Activated CD4-positive, CD25-positive, alpha-beta regulatory T cell (primary cell): Measurements from ENCODE around the gene GMNC.
"Not testable (repeated sequence)": the region's sequence is repeated elsewhere in the genome, so short reads cannot be mapped to it uniquely, and the experiment has no call there.

Experiments used
- DNase-seq, 4 experiments: peaks; one replicate each; lab custom pipeline; 2025; lab: John Stamatoyannopoulos, UW

GMNC gene, protein sequence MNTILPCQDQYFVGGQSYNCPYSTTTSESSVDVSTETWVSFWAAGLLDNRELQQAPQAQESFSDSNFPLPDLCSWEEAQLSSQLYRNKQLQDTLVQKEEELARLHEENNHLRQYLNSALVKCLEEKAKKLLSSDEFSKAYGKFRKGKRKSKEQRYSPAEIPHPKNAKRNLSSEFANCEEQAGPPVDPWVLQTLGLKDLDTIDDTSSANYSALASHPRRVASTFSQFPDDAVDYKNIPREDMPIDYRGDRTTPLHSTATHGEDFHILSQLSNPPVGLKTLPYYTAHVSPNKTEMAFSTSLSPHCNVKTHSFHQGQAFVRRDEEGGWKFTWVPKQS

DNA sequence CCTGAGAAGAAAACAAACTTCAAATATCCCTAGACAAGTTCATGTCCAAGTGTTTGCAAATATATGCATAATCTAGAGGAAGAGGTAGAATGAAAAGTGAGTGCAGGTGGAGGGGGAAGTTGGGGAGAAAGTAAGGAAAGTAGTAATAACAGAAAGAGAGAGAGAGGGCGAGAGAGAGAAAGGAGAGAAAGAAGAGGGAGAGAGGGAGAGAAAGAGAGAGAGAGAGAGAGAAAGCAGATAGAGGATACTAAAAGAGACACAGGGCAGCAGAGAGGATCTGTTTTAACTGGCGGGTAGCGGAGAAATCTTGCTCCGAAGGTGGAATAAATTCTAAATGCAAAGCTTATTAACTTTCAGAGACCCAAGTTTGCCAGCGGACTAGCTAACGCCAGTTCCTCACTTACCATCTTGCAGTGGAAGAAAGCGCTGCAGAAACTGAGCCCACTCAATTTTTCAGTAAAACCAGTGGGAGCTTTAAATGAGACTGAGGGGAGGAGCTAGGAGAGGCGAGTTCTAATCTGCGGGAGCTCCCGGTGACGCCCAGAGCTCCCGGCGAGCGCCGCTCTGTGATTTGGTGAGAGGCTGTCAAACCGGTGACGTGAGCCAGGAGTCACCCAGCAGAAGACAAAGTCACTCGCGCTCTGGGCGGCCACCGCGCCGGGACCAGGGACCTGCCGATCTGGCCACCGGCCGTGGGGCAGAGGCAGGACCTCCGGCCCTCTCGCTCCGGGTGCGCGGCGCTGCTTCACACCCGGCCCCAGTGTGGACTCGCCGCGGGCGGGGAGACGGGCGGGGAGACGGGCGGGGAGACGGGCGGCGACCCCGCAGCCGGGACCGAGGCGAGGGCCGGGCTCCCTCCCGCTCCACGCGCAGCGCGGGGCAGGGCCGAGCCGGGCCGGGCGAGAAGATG is at the start of gene GMNC:
Gene GMNC, minus strand, starts transcription at position 486 of the 910 bp plus-strand sequence. Its CDS starts 79 bp downstream, at position 407.
- DNase-seq: peak in 1 of 4 experiments; percentile 2

DNA sequence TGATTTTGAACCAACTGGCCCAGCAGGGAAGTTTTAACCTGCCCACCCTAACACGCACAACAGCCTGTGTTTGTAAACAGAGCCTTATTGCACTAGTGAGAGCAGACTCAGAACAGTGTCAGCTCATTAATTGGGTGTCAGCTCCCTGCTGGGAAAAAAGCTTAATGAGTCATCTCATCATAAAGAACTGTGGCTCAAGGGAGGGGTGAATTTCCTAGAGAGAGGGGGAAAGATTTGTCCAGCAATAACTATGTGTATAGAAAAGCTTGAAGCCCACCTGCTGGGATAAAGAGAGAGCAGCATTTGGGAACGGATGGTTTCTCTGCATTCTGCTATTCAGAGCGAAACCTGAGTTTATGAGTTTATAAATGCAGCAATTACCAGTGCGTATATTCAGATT is 48.9 kb upstream of the GMNC start:
- no peak for DNase-seq

GRCh38 chr3:190909908-190910307 is 47.4 kb upstream of the GMNC start:
- DNase-seq: no peak

- DNase-seq: no peak
Measured at GRCh38 chr3:190903156-190903555, 40.7 kb upstream of the GMNC start.

DNA sequence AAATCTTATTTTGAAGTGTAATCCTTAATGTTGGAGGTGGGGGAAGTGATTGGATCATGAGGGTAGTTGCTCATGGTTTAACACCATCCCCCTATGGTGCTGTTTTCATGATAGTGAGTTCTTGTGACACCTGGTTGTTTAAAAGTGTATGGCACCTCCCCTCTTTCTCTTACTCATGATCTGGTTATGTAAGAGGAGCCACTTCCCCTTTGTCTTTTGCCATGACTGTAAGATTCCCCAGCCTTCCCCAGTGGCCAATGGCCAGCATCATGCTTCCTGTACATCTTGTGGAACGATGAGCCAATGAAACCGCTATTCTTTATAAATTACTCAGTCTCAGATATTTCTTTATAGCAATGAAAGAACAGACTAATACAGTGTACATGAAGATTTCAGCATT is 39.8 kb upstream of the GMNC start:
- no peak for DNase-seq

GRCh38 chr3:190892395-190892902 is 30.0 kb upstream of the GMNC start:
- DNase-seq: no peak

DNA sequence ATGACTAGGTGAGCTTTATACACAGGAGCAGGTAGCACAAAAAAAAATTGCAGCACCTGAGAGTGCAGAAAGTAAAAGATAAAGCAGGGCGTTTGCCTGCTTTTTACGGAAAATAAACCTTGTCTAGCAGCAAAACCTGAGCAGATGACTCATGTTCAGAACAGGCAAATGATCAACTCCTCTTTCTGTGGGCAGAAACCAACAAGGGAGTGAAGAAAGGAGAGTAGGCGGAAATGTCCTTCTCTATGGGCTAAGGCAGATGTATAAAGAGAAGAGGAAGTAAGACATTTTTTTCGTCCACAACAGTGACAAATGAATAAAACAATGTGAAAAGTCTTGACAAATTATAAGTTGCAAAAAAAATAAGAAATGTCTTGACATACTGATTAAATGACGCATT is 24.5 kb upstream of the GMNC start:
- no peak for DNase-seq

GRCh38 chr3:190883973-190884832 is 21.7 kb upstream of the GMNC start:
- no peak for DNase-seq

GRCh38 chr3:190883141-190883540 is 20.6 kb upstream of the GMNC start:
- no peak for DNase-seq

DNA sequence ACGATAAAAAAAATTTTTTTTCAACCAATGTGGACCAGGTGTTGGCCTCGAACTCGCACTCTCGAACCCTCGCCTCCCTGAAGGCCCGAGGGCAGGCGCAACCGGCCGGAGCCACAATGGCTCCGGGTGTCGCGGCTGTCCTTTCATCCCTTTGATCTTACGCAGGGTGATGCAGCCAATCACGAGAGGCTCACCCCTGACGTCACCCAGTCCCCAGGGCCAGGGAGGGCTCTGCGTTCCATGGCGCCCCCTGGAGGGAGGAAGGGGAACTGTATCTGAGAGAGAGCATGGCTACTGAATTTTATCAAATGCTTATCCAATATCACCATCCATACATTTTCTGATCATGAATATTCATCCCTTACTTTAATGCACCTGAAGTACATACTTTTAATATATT is 15.4 kb upstream of the GMNC start:
- DNase-seq: no peak

DNA sequence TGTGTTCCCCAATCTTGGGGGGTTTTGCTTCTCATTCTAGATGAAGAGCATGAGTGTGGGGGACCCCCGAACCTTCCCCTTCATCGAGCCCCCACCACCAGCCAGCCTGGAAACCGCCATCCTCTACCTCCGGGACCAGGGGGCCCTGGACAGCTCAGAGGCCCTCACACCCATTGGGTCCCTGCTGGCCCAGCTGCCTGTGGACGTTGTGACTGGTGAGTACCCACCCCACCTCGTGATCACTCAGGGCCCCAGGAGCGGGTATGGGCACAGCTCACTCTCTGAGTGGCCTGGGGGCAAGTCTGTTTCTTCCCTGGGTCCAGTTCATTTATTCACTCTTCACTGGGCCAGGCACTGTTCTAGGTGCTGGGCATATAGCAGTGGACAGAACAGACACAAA is 13.9 kb upstream of the GMNC start:
- DNase-seq: not testable (repeated sequence)

DNA sequence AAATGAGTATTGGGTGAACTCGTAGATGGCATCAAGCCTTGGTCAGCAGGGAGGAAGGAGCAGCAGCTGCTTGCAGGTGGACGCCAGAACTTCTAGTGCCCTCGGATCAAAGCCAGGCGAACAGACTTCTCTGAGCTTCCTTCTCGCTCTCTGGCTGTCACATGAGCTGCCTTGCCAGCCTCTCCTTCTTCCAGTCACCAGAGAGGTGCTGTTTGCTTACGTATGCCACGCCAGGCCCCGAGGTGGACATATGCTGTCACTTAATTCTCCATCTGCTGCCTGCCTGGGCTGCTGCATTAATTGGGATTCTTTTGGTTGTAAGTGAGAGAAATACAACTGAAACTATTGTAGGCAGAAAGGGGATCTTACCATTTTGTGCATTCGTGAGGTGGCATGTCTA is 12.6 kb upstream of the GMNC start:
- not testable (repeated sequence) for DNase-seq

DNA sequence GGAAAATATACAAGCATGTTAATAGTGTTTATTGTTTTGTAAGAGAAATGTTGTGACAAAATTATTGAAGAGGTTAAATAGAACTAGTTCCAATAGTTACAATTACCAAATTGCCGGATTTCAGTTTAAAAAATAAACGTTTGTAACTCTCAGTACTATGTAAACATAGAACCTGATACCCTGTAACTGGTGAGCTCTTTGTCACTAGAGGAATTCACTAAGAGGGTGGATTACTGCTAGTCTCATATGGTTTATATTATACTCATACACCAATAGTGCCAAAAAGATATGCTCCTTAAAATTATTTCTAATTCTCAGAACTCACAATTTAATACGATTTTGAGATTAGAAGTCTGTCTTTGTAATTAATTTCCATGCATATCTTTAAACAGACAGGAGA is 7.6 kb upstream of the GMNC start:
- DNase-seq: no peak

DNA sequence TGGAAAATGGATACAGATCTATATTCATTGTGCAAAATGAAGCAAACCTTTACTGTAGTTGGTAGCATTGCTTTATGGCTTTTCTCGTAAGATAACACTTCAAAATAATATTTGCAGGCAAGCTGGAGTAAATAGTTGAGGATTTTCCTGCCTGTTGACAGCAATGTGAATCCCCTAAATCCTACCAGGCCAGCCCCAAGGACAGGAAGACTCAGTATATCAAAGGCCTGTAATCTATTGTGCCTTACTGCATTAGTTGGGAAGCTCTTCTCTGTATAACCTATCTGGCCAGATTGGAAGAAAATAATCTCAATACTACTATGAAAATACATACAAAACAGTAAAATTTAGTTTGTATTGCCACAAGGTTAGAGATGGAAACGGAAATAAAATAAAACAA is 4.6 kb upstream of the GMNC start:
- no peak for DNase-seq

DNA sequence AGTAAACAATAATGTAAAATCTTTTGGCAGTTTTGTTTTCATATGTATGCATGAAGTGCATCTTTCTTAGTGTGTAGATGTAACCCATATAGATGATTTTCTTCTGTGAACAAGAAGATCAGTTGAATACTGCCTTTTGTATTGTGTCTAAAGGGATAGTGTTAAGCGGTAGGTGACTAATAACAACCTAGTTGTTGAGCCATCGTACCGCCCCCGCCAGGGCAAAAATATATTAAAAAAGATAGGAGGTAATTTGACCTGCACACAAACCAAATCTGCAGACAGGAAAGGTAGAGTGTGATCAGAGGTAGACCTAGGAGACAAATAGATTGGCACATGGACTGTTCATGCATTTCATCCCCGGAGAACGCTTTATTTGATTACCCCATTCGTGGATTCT is 3.3 kb upstream of the GMNC start:
- DNase-seq: no peak

DNA sequence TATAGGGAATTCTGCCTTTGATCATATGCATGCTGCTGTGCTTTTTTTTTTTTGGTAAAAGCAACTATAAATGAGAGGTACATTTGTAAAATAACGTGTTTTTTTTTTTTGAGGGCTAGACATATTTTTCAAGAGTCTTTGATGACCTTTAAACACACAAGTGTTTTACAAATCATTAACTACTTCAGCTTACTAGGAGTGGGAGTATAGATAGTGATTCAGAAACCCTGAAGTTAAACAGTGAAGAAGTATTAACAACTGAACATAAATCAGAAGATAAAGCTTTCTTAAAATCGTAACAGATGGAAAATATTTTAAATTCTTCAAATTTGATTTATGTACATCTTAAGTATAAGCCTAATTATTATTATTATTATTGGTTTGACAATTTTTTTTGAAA is 2.9 kb upstream of the GMNC start:
- no peak for DNase-seq

GRCh38 chr3:190864002-190864401 is 1.5 kb upstream of the GMNC start:
- DNase-seq: no peak

GRCh38 chr3:190863119-190863465 is 598 bp upstream of the GMNC start:
- DNase-seq: no peak

DNA sequence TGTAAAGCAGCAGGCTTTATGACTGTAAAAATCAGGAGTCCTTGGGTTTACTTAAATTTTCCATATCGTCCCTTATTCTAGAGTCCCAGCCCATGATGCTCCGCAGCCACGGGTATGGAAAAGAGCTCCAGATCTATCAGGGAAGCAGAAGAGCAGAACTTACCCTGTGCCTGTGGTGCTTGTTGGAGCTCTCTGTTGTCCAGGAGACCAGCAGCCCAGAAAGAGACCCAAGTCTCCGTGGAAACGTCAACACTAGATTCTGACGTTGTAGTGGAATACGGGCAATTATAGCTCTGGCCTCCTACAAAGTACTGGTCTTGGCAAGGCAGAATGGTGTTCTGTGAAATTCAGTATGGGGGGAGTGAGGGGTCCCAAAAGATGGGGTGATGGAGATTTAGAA is 2.0 kb downstream of the GMNC start:
- no peak for DNase-seq

DNA sequence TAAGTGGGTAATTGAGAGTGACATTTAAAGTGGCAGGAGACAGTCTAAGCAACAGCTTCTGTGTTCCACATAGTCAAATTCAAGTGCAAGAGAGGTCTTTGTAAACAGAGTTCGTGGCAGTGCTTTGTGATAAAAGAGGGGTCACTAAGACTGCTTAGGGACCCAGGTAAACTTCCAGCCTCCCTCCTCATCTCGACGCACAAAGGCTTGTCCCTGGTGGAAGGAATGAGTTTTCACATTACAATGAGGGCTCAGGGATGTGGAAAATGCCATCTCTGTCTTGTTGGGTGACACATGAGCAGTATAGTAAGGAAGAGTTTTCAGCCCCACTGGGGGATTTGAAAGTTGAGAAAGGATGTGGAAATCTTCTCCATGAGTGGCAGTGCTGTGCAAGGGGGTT is 7.3 kb downstream of the GMNC start:
- no peak for DNase-seq

- no peak for DNase-seq
Measured at GRCh38 chr3:190854062-190854461, 8.4 kb downstream of the GMNC start.

GRCh38 chr3:190853464-190853863 is 9.0 kb downstream of the GMNC start:
- no peak for DNase-seq
